GM19043 (cell line): Measurements from ENCODE around the gene SIGLECL1.

Source experiments
- ATAC-seq: cut with Tn5 transposase; IDR thresholded peaks from one replicate; pipeline ENCODE4 v1.9.1; 2021; ENCODE audit warnings: low read depth; ENCODE audit not compliant: unreplicated experiment

Gene SIGLECL1

GRCh38 chr19:51252306-51253079 is 1.6 kb downstream of the SIGLECL1 start:
- ATAC-seq = no peak

- no peak for ATAC-seq
These were observed 2.4 kb downstream of the SIGLECL1 start for GRCh38 chr19:51253088-51253806.

DNA sequence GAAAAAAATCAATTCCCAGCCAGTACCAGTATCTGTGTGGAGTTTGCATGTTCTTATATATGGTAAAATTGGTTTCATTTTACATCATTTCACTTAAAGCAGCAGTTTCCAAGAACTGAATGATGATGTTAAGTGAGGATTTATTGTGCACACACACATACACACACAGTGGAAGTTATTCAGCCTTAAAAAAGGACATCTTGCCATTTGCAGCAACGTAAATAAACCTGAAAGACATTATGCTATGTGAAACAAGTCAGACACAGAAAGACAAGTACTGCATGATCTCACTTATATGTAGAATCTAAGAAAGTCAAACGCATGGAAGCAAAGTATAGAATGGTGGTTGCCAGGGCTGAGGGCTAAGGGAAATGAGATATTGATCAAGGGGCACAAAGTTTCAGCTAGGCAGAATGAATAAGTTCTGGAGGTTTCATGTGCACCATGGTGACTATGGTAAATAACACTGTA is 5.3 kb downstream of the SIGLECL1 start:
- no peak for ATAC-seq

DNA sequence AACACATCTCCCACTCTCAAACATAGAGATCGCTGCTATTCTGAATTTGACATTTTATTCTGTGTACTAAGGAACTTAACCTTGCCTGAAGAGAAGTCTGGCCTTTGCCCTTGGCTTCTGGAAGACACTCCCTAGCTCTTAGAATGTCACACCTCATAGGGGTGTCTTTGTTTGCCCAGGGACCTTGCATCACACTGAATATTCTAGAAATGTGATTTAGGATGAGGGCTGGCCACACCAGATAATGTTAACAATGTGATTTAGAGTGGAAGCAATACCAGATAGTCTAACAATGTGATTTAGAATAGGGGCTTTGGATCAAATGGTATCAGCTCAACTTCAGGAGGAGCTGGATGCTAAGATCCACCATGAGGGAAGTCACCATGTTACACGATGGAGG is 6.6 kb downstream of the SIGLECL1 start:
- ATAC-seq = no peak

GRCh38 chr19:51258165-51259160 is 7.6 kb downstream of the SIGLECL1 start:
- no peak for ATAC-seq

- ATAC-seq = no peak
These were observed 8.7 kb downstream of the SIGLECL1 start for GRCh38 chr19:51259348-51260245.

GRCh38 chr19:51263808-51264207 is 12.9 kb downstream of the SIGLECL1 start:
- ATAC-seq = no peak

DNA sequence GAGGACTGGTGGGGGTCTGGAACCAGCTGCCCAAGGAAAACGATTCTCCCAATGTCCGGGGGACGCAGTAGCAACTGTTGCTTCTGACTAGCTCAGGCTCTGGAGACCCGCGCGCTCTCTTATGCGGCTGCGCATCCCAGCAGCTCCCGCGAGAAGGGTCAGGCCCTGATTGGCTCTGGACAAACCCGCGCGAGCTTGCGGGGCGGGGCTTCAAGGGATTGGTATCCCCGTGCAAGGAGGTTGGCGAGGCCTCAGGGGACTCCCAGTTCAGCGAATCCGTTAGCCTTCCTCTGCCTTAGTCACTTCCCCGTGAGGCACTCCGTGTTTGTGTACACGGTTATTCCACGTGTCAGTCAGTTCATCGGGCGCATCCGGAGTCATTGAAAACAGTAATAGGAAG is 20.2 kb downstream of the SIGLECL1 start:
- no peak for ATAC-seq

DNA sequence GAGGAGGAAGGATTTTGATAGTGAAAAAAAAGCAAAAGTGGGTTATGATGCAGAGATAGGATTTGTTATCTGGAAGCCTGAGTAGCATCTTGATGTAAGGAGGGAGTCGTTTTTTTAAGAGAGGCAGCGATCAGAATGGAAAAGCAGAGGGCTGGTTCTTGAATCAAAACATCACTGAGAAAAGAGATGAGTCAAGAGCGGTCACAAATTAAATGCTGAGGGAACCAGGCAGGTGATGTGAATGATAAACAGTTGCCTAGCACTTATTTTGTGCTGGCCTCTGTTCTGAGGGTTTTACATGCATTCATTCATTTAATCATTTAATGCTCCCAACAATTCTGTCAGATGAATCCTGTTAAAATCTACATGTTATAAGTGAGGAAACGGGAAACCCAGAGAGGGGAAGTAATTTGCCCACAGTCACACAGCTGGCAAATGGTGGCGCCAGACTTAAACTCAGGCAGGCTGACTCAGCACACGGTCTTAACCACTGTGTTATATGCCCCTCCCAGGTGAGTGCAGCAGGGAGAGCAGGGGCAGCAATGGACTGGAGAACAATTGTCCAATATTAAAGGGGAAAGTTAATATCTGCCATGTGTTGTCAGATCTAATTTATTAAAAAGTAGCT is 21.4 kb downstream of the SIGLECL1 start:
- ATAC-seq = no peak

DNA sequence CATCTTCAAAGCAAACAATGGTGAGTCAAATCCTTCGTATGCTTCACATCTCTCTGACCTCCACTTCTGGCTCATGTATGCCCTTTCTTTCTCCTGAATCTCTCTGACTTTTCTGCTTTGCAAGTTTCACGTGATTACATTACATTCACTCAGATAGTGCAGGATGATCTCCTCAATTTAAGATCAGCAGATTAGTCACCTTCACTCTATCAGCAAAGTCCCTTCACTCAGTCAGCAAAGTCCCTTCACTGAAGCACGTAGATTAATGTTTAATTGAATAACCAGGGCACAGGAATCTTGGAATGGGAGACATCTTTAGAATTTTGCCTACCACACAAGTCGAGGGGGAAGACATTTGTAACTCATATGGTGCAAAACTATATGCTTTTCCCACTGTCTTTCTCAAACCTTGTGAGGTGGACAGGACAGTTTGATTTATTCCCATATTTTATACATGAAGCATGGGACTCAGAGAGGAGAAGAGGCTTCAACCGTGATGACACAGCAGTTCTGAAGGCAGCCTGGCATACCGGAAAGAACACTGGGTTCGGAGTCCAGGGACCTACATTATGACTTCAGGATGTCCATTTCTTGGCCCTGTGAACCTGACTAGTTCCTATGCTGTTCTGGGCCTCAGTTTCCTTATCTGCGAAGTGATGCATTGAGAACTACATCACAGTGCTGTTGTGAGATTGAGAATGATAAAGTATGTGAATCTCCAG is 23.3 kb downstream of the SIGLECL1 start:
- no peak for ATAC-seq

DNA sequence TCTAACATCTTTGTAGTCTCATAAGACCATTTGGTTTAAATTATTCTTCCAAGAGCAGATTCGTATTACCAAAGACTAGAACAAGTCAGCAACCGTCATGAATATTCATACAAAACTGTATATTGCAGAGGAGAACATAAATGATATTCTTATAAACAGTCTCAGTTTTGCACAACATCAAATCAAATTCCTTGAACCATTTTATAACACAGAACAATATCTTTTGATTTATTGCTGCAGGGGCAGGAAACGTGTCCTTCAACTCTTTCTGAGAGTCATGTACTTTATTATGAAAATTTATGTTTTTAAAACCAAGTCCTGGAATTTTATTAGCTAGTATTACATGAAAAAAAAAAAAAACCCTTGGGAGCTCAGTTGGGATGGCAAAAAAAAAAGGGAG is 26.2 kb downstream of the SIGLECL1 start:
- no peak for ATAC-seq

DNA sequence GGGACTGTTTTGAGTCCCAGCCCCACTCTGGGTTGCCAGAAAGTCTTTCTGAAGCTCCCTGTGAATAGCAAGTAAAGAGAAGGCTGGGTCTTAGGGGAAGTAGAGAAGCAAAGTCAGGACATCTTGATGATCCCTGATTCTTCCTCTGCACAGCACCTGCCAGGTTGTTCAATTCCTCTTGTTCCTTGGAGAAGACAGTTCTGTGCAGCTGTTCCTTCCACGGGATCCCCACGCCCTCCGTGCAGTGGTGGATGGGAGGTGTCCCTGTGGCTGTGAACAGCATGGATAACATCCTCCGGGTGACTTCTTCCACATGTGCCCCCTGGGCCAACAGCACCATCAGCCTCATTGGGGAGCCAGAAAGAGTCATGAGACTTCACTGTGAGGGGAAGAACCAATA is 31.5 kb downstream of the SIGLECL1 start:
- ATAC-seq = no peak

GRCh38 chr19:51285682-51286081 is 34.8 kb downstream of the SIGLECL1 start:
- ATAC-seq = no peak

- ATAC-seq = no peak
These were observed 38.8 kb downstream of the SIGLECL1 start for GRCh38 chr19:51289635-51290034.

DNA sequence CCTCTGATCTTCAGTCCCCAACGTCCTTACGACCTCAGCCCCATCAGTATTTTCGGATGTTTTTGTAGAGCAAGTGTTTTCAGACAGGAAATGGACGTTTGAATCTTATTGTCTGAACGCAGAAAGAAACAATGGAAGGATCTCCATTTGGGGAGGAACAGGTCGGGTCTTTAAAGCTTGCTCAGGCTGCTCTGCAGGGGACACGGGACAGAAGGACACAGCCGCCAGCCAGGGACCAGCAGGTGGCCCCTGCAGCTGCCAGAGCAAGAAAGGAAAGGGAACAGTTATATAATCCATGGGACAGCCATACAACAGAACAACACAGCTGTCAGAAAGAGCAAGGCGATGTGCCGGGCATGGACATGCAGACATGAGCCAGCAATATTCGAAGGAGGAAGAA is 42.1 kb downstream of the SIGLECL1 start:
- ATAC-seq = no peak

- ATAC-seq = no peak
These were observed 42.8 kb downstream of the SIGLECL1 start for GRCh38 chr19:51293571-51294210.

DNA sequence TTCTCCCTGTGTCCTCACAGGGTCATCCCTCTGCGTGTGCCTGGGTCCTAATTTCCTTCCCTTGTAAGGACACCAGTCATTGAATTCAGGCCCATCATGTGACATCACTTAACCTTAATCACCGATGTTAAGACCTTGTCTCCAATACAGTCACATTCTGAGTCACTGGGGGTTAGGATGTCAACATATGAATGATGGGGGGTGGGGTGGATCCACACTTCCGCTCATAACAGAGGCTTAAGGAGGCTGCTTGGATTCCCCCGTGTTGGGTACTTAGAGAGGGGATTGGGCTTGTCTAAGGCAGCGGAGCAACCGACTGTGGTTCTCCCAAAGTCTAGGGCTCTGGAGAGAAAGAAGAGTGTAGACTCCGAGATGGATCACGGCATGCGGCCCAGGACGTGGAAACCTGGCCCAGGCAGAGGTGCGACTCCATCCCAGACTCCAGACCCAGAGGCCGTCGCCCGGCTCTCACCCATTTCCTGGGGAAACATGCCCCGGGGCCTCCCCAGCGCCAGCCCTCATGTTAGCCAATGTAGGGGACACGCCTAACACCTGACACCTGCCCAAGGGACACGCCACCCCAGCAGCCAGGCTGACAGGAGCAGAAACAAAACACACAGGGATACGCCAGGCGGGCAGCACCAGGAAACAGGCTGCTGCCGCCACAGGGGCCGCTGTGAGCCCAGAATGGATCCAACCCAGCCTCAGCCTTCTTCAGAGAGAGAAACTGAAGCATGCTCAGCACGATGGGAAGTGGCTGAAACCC is 43.5 kb downstream of the SIGLECL1 start:
- no peak for ATAC-seq
